H9 (cell line): ENCODE data around the gene ASPG. TPM values are rescaled to one million over a fixed set of nuclear protein-coding genes. Genes with fewer than 3 reads are reported as not detected.

Experiments
- DNase-seq: peaks from one replicate; pipeline ENCODE4 v3.0.0-alpha.2; 2017
- H2AFZ ChIP-seq: one replicate; pipeline ENCODE4 v1.6.1; 2013; ENCODE audit warnings: mild to moderate bottlenecking, low read length, control low read depth, moderate library complexity
- H2AK5ac ChIP-seq: 2 replicates; pipeline ENCODE4 v1.6.1; 2013; ENCODE audit warnings: low read length, control low read depth, mixed read lengths; ENCODE audit not compliant: insufficient read length
- H2BK120ac ChIP-seq: one replicate; pipeline ENCODE4 v1.6.1; 2013; ENCODE audit warnings: low read depth, mild to moderate bottlenecking, low read length, control low read depth, inconsistent platforms; ENCODE audit not compliant: poor library complexity, severe bottlenecking
- H2BK12ac ChIP-seq: 2 replicates; pipeline ENCODE4 v1.6.1; 2013; ENCODE audit warnings: low read length, control low read depth, mixed read lengths, low read depth; ENCODE audit not compliant: insufficient read length
- H2BK15ac ChIP-seq: 2 replicates; pipeline ENCODE4 v1.6.1; 2013; ENCODE audit warnings: low read depth, low read length, control low read depth
- H2BK20ac ChIP-seq: one replicate; pipeline ENCODE4 v1.6.1; 2013; ENCODE audit warnings: low read depth, mild to moderate bottlenecking, low read length, control low read depth, inconsistent platforms; ENCODE audit not compliant: poor library complexity, severe bottlenecking
- H2BK5ac ChIP-seq: 2 replicates; pipeline ENCODE4 v1.6.1; 2013; ENCODE audit warnings: low read length, control low read depth, mixed read lengths; ENCODE audit not compliant: insufficient read length
- H3K14ac ChIP-seq: 2 replicates; pipeline ENCODE4 v1.6.1; 2013; ENCODE audit warnings: low read length, control low read depth; ENCODE audit not compliant: insufficient read depth
- H3K18ac ChIP-seq: 2 replicates; pipeline ENCODE4 v1.6.1; 2013; ENCODE audit warnings: low read depth, mild to moderate bottlenecking, mixed read lengths, low read length, control low read depth; ENCODE audit not compliant: insufficient read length
- H3K23ac ChIP-seq: 2 replicates; pipeline ENCODE4 v1.6.1; 2013; ENCODE audit warnings: low read length, control low read depth, mixed read lengths, low read depth; ENCODE audit not compliant: insufficient read length
- H3K23me2 ChIP-seq: 2 replicates; pipeline ENCODE4 v1.6.1; 2013; ENCODE audit warnings: low read depth, mild to moderate bottlenecking, mixed read lengths, low read length, control low read depth; ENCODE audit not compliant: insufficient read length, poor library complexity, severe bottlenecking
- H3K27ac ChIP-seq: 2 replicates; pipeline ENCODE4 v1.5.1; 2013; ENCODE audit warnings: low read length, control low read depth, mixed read lengths, low read depth; ENCODE audit not compliant: insufficient read length
- H3K27me3 ChIP-seq: 2 replicates; pipeline ENCODE4 v1.6.1; 2013; ENCODE audit warnings: low read length, control low read depth, inconsistent platforms; ENCODE audit not compliant: insufficient read depth
- H3K4ac ChIP-seq: 2 replicates; pipeline ENCODE4 v1.6.1; 2013; ENCODE audit warnings: low read depth, mild to moderate bottlenecking, control low read depth, inconsistent platforms, low read length, moderate library complexity
- H3K4me1 ChIP-seq: 2 replicates; pipeline ENCODE4 v1.6.1; 2013; ENCODE audit warnings: low read length, control low read depth, inconsistent platforms; ENCODE audit not compliant: insufficient read depth
- H3K4me2 ChIP-seq: 2 replicates; pipeline ENCODE4 v1.6.1; 2013; ENCODE audit warnings: low read length, control low read depth, mixed read lengths; ENCODE audit not compliant: insufficient read length, insufficient read depth
- H3K56ac ChIP-seq: 2 replicates; pipeline ENCODE4 v1.6.1; 2013; ENCODE audit warnings: low read depth, mild to moderate bottlenecking, mixed read lengths, low read length, control low read depth; ENCODE audit not compliant: insufficient read length
- H3K79me1 ChIP-seq: 2 replicates; pipeline ENCODE4 v1.6.1; 2013; ENCODE audit warnings: low read depth, mild to moderate bottlenecking, moderate library complexity, low read length, control low read depth, inconsistent platforms; ENCODE audit not compliant: insufficient read depth, poor library complexity, severe bottlenecking
- H3K79me2 ChIP-seq: 2 replicates; pipeline ENCODE4 v1.6.1; 2013; ENCODE audit warnings: low read length, control low read depth, inconsistent platforms; ENCODE audit not compliant: insufficient read depth
- H3K9ac ChIP-seq: 2 replicates; pipeline ENCODE4 v1.6.1; 2013; ENCODE audit warnings: low read length, control low read depth, mixed read lengths; ENCODE audit not compliant: insufficient read length; ENCODE audit errors: extremely low read depth
- H3K9me3 ChIP-seq: one replicate; pipeline ENCODE4 v1.6.1; 2013; ENCODE audit warnings: low read depth, low read length, inconsistent platforms; ENCODE audit not compliant: control insufficient read depth
- H3T11ph ChIP-seq: one replicate; pipeline ENCODE4 v1.6.1; 2013; ENCODE audit warnings: mild to moderate bottlenecking, low read length, control low read depth, inconsistent platforms
- H4K20me1 ChIP-seq: one replicate; pipeline ENCODE4 v1.6.1; 2013; ENCODE audit not compliant: control insufficient read depth, insufficient read length, insufficient read depth
- H4K5ac ChIP-seq: 2 replicates; pipeline ENCODE4 v1.6.1; 2013; ENCODE audit warnings: low read depth, mild to moderate bottlenecking, mixed read lengths, low read length, control low read depth; ENCODE audit not compliant: insufficient read length
- H4K8ac ChIP-seq: replicated peaks from 2 replicates; pipeline ENCODE4 v1.6.1; 2013; ENCODE audit warnings: low read length, control low read depth, mixed read lengths, low read depth; ENCODE audit not compliant: insufficient read length
- H4K91ac ChIP-seq: 2 replicates; pipeline ENCODE4 v1.6.1; 2013; ENCODE audit warnings: low read depth, mild to moderate bottlenecking, moderate library complexity, mixed read lengths, low read length, control low read depth; ENCODE audit not compliant: insufficient read length
- H3K27ac Mint-ChIP-seq, 3 experiments: 2 replicates in 2 of 3; 3 replicates in 1 of 3; pipeline ENCODE4 v1.8.0; 2020 to 2021; ENCODE audit warnings: mixed read lengths in 3 of 3, mild to moderate bottlenecking in 1 of 3, moderate library complexity in 1 of 3
- H3K27me3 Mint-ChIP-seq: 2 replicates; pipeline ENCODE4 v1.8.0; 2021; ENCODE audit warnings: low read depth, mild to moderate bottlenecking, moderate library complexity, mixed read lengths
- H3K36me3 Mint-ChIP-seq, 3 experiments: 2 replicates in 2 of 3; 3 replicates in 1 of 3; pipeline ENCODE4 v1.8.0; 2020 to 2021; ENCODE audit warnings: low read depth in 3 of 3, mixed read lengths in 3 of 3; ENCODE audit not compliant: insufficient read depth in 1 of 3
- H3K4me1 Mint-ChIP-seq, 2 experiments: 2 replicates each; pipeline ENCODE4 v1.8.0; 2020; ENCODE audit warnings: mixed read lengths in 2 of 2
- H3K4me3 Mint-ChIP-seq, 2 experiments: 2 replicates in 1 of 2; 3 replicates in 1 of 2; pipeline ENCODE4 v1.8.0; 2020 to 2021; ENCODE audit warnings: mild to moderate bottlenecking in 2 of 2, mixed read lengths in 2 of 2, moderate library complexity in 1 of 2
- H3K9me3 Mint-ChIP-seq, 2 experiments: 2 replicates in 1 of 2; 3 replicates in 1 of 2; pipeline ENCODE4 v1.8.0; 2020; ENCODE audit warnings: mild to moderate bottlenecking in 2 of 2, mixed read lengths in 2 of 2, moderate library complexity in 1 of 2
- CTCF ChIP-seq: fragments of 200-600 bp; sonication (generic); conservative IDR thresholded peaks from 3 replicates; pipeline ENCODE4 v1.8.0; 2021; ENCODE audit warnings: antibody characterized with exemption, mild to moderate bottlenecking
- WGBS: extraction: QIAGEN DNeasy Blood & Tissue Kit; methylation state at CpG from one replicate; pipeline ENCODE4 v1.1.7; 2013; ENCODE audit warnings: missing lambda C conversion rate, low lambda C conversion rate, mixed read lengths; ENCODE audit not compliant: insufficient read length; ENCODE audit errors: extremely low coverage; 5-methylcytosine and 5-hydroxymethylcytosine counted together
- total RNA-seq: library from RNA; stranded (reverse); gene quantifications from 2 replicates; pipeline ENCODE4 v1.2.1, GENCODE V29; 2021

ASPG gene
- total RNA-seq, 1 experiment from 2014 or later, result 0.33 TPM

GRCh38 chr14:104158827-104159798 lies 73.6 kb downstream of the ASPG start:
- Histone ChIP-seq H2BK120ac (no peak overlapping the region), H3K9ac (no peak overlapping the region), H3K56ac (no peak overlapping the region), H3K4me1 (no peaks in the 10 kb centered on the region), H2BK20ac (no peak overlapping the region), H2BK12ac (no peak overlapping the region), H4K5ac (no peak overlapping the region), H3T11ph (no peak overlapping the region), H4K91ac (no peak overlapping the region), H3K4ac (no peak overlapping the region), H4K20me1 (no peaks in the 10 kb centered on the region), H3K27me3 (no peaks in the 10 kb centered on the region), H2BK5ac (no peak overlapping the region), H3K4me2 (no peak overlapping the region), H3K9me3 (no peaks in the 10 kb centered on the region), H3K18ac (no peak overlapping the region), H3K27ac (no peak overlapping the region), H3K79me1 (no peaks in the 10 kb centered on the region), H4K8ac (no peak overlapping the region), H2AFZ (no peak overlapping the region), H3K23ac (no peak overlapping the region), H2BK15ac (no peak overlapping the region), H2AK5ac (no peak overlapping the region), H3K23me2 (no peaks in the 10 kb centered on the region), H3K79me2 (no peaks in the 10 kb centered on the region), H3K14ac (no peak overlapping the region)
- no peaks in the 10 kb centered on the region for H3K27me3 Mint-ChIP-seq
- no peak for TF ChIP-seq CTCF
- peaks cover 0 to 4% (median under 1%) of the 10 kb centered on the region in 3 experiments; a peak in 3 of 7 replicates for H3K36me3 Mint-ChIP-seq
- H3K27ac Mint-ChIP-seq, result no peak overlapping the region
- peaks cover 3 to 4% of the 10 kb centered on the region in 2 experiments; a peak in 2 of 4 replicates for H3K4me1 Mint-ChIP-seq
- no CpG with 5 or more reads among the region's 51 CpGs for WGBS
- H3K9me3 Mint-ChIP-seq, result no peaks in the 10 kb centered on the region
- no peak for DNase-seq
- no peak overlapping the region for H3K4me3 Mint-ChIP-seq
